ENCODE measurements around the gene PRELP.
"Not testable (repeated sequence)": the region's sequence is repeated elsewhere in the genome, so short reads cannot be mapped to it uniquely, and the experiment has no call there.

Gene PRELP

GRCh38 chr1:203443296-203443695 lies 32.3 kb upstream of the PRELP start:
- Histone ChIP-seq H3K36me3 (ENCODE audit: control insufficient read depth in 1 of 2, insufficient read depth in 2 of 2, low read length in 2 of 2) (no peaks in the 10 kb centered on the region), H3K27me3 (ENCODE audit: low read depth, low read length) (no peaks in the 10 kb centered on the region), H3K4me1 (ENCODE audit: control insufficient read depth in 1 of 2, insufficient read depth in 2 of 2, low read length in 2 of 2) (peaks cover 14 to 18% of the 10 kb centered on the region in 2 donors), H3K27ac (ENCODE audit: low read length) (no peak overlapping the region), H3K4me3 (ENCODE audit: low read depth in 1 of 2, low read length in 2 of 2) (no peak overlapping the region), H3K9me3 (ENCODE audit: control insufficient read depth in 1 of 2, low read length in 2 of 2) (peaks cover 0 to 5% of the 10 kb centered on the region in 2 donors)

DNA sequence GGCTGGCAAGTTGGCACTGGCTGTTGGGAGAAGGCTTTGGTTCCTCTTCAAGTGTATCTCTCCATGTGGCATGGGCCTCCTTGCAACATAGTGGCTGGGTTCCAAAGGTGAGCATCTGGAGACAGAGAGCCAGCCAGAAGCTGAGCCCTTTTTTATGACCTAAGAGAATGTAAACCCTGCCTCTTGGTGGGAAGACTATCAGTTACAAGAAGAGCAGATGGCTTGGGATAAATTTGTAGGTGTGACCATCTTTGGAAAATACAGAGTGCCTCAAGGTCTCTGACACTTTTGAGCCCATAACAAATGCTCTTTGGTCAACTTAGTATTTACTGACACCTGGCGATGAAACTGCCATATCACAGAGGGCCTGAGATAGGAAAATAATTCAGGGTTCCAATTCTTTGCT lies 31.4 kb upstream of the PRELP start:
- Histone ChIP-seq H3K4me1 (ENCODE audit: control insufficient read depth in 1 of 2, insufficient read depth in 2 of 2, low read length in 2 of 2) (peaks cover 14 to 17% of the 10 kb centered on the region in 2 donors), H3K27me3 (ENCODE audit: low read depth, low read length) (no peaks in the 10 kb centered on the region), H3K27ac (ENCODE audit: low read length) (no peak overlapping the region)

GRCh38 chr1:203447151-203447550 lies 28.5 kb upstream of the PRELP start:
- Histone ChIP-seq H3K27ac (ENCODE audit: low read length) (no peak overlapping the region), H3K27me3 (ENCODE audit: low read depth, low read length) (no peaks in the 10 kb centered on the region), H3K9me3 (ENCODE audit: control insufficient read depth in 1 of 2, low read length in 2 of 2) (peaks cover 0 to 5% of the 10 kb centered on the region in 2 donors), H3K4me3 (ENCODE audit: low read depth in 1 of 2, low read length in 2 of 2) (no peak overlapping the region), H3K36me3 (ENCODE audit: control insufficient read depth in 1 of 2, insufficient read depth in 2 of 2, low read length in 2 of 2) (no peaks in the 10 kb centered on the region), H3K4me1 (ENCODE audit: control insufficient read depth in 1 of 2, insufficient read depth in 2 of 2, low read length in 2 of 2) (peaks cover 0 to 3% of the 10 kb centered on the region in 2 donors)

More for the DNA sequence above, 31.4 kb upstream of the PRELP start:
- Histone ChIP-seq H3K9me3 (ENCODE audit: control insufficient read depth in 1 of 2, low read length in 2 of 2) (peaks cover 0 to 5% of the 10 kb centered on the region in 2 donors), H3K4me3 (ENCODE audit: low read depth in 1 of 2, low read length in 2 of 2) (no peak overlapping the region), H3K36me3 (ENCODE audit: control insufficient read depth in 1 of 2, insufficient read depth in 2 of 2, low read length in 2 of 2) (no peaks in the 10 kb centered on the region)

DNA sequence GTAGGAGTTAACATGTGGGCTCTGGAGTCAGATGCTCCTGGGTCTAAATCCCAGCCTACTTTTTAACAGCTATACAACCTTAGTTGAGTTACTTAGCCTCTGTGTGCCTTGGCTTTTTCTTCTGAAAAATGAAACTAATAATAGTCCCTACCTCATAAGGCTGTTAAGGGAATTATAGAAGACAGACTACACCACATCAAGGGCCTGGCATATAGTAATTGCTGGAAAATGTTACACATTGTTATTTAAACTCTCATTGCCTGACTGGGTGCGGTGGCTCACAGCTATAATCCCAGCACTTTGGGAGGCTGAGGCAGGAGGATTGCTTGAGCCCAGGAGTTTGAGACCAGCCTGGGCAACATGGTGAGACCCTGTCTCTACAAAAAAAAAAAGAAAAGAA lies 28.0 kb upstream of the PRELP start:
- H3K4me3 ChIP-seq (ENCODE audit: low read depth in 1 of 2, low read length in 2 of 2); H3K36me3 ChIP-seq (ENCODE audit: control insufficient read depth in 1 of 2, insufficient read depth in 2 of 2, low read length in 2 of 2); H3K27me3 ChIP-seq (ENCODE audit: low read depth, low read length); H3K4me1 ChIP-seq (ENCODE audit: control insufficient read depth in 1 of 2, insufficient read depth in 2 of 2, low read length in 2 of 2); H3K9me3 ChIP-seq (ENCODE audit: control insufficient read depth in 1 of 2, low read length in 2 of 2); H3K27ac ChIP-seq (ENCODE audit: low read length): not testable (repeated sequence)

DNA sequence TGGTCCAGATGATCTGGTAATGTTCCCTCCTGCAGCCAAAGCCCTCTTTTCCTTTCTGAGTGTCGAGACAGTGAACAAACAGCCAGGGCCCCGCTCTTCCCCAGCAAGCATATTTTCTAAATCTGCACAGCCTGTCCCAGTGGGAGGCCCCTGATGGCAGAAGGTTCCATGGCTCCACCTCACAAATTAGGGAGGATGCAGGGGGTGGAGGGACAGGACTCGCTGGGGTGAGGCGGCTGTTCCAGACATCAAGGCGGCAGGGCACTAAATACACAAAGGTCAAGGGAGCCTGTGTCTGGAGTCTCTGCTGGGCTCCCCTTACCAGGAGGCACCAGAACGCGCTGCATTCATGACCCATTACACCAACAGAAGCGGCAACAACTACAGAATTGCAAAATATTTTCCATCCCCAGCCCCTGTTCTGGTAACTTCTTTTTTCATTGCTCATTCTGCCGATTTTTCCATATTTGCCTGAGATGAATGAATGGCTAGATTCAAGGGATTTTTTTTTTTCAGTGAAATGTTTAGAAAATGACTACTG lies 27.0 kb upstream of the PRELP start:
- H3K27ac ChIP-seq (ENCODE audit: low read length) = no peak overlapping the region
- no peak overlapping the region for H3K4me3 ChIP-seq (ENCODE audit: low read depth in 1 of 2, low read length in 2 of 2)

GRCh38 chr1:203450001-203450400 lies 25.6 kb upstream of the PRELP start:
- peaks cover 0 to 5% of the 10 kb centered on the region in 2 donors for H3K9me3 ChIP-seq (ENCODE audit: control insufficient read depth in 1 of 2, low read length in 2 of 2)
- no peak overlapping the region for H3K27ac ChIP-seq (ENCODE audit: low read length)
- H3K4me3 ChIP-seq (ENCODE audit: low read depth in 1 of 2, low read length in 2 of 2) = no peak overlapping the region
- H3K27me3 ChIP-seq (ENCODE audit: low read depth, low read length) = no peaks in the 10 kb centered on the region
- H3K4me1 ChIP-seq (ENCODE audit: control insufficient read depth in 1 of 2, insufficient read depth in 2 of 2, low read length in 2 of 2) = peaks cover 0 to 3% of the 10 kb centered on the region in 2 donors
- H3K36me3 ChIP-seq (ENCODE audit: control insufficient read depth in 1 of 2, insufficient read depth in 2 of 2, low read length in 2 of 2) = no peaks in the 10 kb centered on the region

More for the DNA sequence above, 27.0 kb upstream of the PRELP start:
- Histone ChIP-seq H3K4me1 (ENCODE audit: control insufficient read depth in 1 of 2, insufficient read depth in 2 of 2, low read length in 2 of 2) (peaks cover 0 to 3% of the 10 kb centered on the region in 2 donors), H3K27me3 (ENCODE audit: low read depth, low read length) (no peaks in the 10 kb centered on the region), H3K9me3 (ENCODE audit: control insufficient read depth in 1 of 2, low read length in 2 of 2) (peaks cover 0 to 5% of the 10 kb centered on the region in 2 donors), H3K36me3 (ENCODE audit: control insufficient read depth in 1 of 2, insufficient read depth in 2 of 2, low read length in 2 of 2) (no peaks in the 10 kb centered on the region)

DNA sequence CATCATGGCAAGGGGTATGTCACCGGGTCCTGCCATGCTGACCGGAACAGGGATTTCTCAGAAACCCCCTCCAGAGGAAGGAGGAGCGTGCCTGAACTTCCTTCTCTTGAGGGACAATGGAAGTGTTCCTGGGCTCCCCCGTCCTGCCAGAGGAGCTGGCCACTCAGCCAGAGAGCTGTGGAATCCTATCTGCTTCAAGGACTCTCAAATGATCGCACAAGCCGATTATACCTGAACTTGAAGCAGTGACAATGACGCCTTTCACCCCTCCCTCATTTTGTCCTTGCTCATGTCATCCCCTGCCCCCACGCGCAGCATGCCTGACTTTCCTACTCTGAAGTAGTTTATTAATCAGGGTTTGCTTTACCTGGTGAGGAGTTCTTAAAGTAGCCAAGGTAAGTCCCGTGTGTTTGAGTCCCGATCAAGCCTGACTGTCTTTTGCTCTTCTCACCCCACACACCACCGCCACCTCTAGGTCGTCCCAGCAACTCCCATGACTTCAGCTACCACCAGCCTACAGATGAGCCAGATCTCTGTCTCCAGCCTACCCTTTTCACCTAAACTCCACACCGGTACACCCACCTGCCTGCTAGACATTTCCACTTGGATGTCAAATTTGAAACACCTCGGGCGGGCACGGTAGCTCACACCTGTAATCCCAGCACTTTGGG lies 25.0 kb upstream of the PRELP start:
- Histone ChIP-seq H3K27ac (ENCODE audit: low read length) (no peak overlapping the region), H3K9me3 (ENCODE audit: control insufficient read depth in 1 of 2, low read length in 2 of 2) (peaks cover 0 to 1% of the 10 kb centered on the region in 2 donors), H3K4me3 (ENCODE audit: low read depth in 1 of 2, low read length in 2 of 2) (no peak overlapping the region), H3K4me1 (ENCODE audit: control insufficient read depth in 1 of 2, insufficient read depth in 2 of 2, low read length in 2 of 2) (peaks cover 0 to 3% of the 10 kb centered on the region in 2 donors), H3K36me3 (ENCODE audit: control insufficient read depth in 1 of 2, insufficient read depth in 2 of 2, low read length in 2 of 2) (no peaks in the 10 kb centered on the region), H3K27me3 (ENCODE audit: low read depth, low read length) (no peaks in the 10 kb centered on the region)

DNA sequence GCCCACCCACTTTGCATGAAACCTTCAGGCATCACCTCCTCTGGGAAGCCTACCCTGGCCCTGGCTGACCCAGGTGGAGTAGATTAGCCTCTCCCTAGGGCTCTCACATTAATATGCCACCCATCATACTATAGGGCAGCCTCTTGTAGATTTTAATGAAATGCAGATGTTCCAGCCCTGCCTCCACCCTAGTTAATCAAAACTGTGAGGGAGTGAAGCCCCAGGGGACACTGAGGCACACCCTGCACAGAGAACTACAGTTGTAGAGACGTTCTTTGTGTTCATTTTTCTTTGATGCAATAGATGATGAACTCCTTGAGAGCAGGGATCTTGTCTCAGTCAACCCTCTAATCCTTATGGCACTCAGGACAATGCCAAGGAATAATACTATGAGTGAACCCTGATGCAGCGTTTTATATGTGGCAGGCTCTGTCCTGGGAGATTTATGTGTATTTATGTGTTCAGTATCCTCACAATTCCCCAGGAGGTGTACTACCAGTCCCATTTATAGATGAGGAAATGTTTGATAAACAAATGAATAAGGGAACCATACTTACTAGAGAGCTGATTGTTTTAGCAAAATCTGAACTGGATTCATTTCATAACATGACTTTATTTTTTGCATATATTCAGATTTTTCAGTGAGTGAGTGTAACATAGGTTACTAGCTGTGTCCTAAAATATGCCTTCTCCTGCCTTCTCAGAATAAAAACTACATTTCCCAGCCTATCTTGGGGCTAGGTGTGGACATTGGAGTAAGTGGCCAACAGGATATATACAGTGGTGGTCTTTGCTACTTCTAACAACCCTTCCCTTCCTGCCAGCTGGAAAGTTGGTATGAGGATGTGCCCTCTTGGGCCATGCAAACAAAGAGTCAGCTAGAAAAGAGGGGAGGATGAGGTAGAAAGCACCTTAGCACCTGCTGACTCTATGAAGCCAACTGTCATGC lies 23.5 kb upstream of the PRELP start:
- H3K4me3 ChIP-seq (ENCODE audit: low read depth in 1 of 2, low read length in 2 of 2) = no peak overlapping the region
- no peaks in the 10 kb centered on the region for H3K27me3 ChIP-seq (ENCODE audit: low read depth, low read length)
- no peaks in the 10 kb centered on the region for H3K36me3 ChIP-seq (ENCODE audit: control insufficient read depth in 1 of 2, insufficient read depth in 2 of 2, low read length in 2 of 2)
- H3K4me1 ChIP-seq (ENCODE audit: control insufficient read depth in 1 of 2, insufficient read depth in 2 of 2, low read length in 2 of 2) = peaks cover 0 to 3% of the 10 kb centered on the region in 2 donors
- no peaks in the 10 kb centered on the region for H3K9me3 ChIP-seq (ENCODE audit: control insufficient read depth in 1 of 2, low read length in 2 of 2)
- H3K27ac ChIP-seq (ENCODE audit: low read length) = no peak overlapping the region

DNA sequence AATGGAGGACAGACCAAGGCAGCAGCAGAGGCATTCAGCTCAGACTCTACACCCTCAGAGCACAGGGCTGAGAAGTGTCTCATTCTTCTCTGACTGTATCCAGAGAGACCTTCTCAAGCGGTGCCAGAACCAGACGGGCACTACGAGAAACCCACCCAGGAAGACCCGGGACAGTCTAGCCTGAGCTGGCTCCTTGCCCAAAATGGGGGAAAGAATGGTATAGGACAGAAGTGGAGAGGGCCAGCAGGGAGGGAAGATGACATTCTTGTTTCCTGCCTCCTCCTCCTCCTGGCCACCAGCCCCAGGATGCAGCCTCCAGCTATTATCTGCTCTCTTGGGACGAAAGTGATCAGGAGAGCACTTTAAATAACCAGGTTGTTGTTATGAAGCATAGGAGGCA lies 22.6 kb upstream of the PRELP start:
- no peaks in the 10 kb centered on the region for H3K9me3 ChIP-seq (ENCODE audit: control insufficient read depth in 1 of 2, low read length in 2 of 2)
- no peak overlapping the region for H3K4me3 ChIP-seq (ENCODE audit: low read depth in 1 of 2, low read length in 2 of 2)
- H3K4me1 ChIP-seq (ENCODE audit: control insufficient read depth in 1 of 2, insufficient read depth in 2 of 2, low read length in 2 of 2) = no peaks in the 10 kb centered on the region
- H3K36me3 ChIP-seq (ENCODE audit: control insufficient read depth in 1 of 2, insufficient read depth in 2 of 2, low read length in 2 of 2) = no peaks in the 10 kb centered on the region
- H3K27me3 ChIP-seq (ENCODE audit: low read depth, low read length) = no peaks in the 10 kb centered on the region
- no peak overlapping the region for H3K27ac ChIP-seq (ENCODE audit: low read length)

DNA sequence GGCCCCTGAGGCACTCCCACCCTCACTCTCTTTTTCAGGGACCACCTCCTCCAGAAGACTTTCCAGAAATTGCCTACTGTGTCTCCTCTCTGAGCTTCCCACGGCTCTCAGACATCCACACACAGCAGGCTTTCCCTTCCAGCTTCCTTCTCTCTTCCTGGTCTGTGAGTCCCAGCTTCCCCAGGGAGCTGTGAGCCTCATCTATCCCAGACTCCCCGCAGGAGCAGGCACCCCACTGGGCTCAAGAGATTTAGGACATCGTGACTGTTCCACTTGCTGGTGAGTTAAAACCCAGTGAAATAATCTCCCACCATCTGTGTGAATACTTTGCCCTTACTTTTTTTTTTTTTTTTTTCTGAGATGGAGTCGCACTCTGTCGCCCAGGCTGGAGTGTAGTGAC lies 22.0 kb upstream of the PRELP start:
- H3K9me3 ChIP-seq (ENCODE audit: control insufficient read depth in 1 of 2, low read length in 2 of 2) = no peaks in the 10 kb centered on the region

DNA sequence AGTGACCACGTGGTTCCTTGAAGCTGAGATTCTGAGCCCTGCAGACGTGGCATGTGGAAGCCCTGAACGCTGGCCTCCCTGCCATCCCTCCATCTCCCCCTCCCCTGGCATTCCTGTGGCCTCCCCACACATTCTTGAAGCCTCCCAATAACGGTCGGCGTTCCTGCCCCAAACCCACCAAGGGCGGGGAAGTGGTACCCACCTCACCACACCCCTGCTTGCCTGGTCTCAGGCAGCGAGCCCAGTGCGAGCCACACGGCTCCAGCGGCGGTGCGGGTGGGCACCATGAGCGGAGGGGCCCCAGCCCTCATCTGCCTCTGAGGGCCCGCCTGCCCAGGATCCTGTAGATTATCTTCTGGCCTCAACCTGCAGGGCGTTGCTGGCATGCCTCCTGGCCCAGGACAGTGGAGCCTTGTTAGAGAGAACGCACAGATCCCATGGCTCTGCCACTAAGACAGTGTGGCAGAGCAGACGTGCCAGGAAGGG lies 20.6 kb upstream of the PRELP start:
- H3K27ac ChIP-seq (ENCODE audit: low read length) = no peak overlapping the region
- H3K36me3 ChIP-seq (ENCODE audit: control insufficient read depth in 1 of 2, insufficient read depth in 2 of 2, low read length in 2 of 2) = no peaks in the 10 kb centered on the region
- H3K9me3 ChIP-seq (ENCODE audit: control insufficient read depth in 1 of 2, low read length in 2 of 2) = no peaks in the 10 kb centered on the region
- no peak overlapping the region for H3K4me3 ChIP-seq (ENCODE audit: low read depth in 1 of 2, low read length in 2 of 2)
- no peaks in the 10 kb centered on the region for H3K27me3 ChIP-seq (ENCODE audit: low read depth, low read length)
- no peaks in the 10 kb centered on the region for H3K4me1 ChIP-seq (ENCODE audit: control insufficient read depth in 1 of 2, insufficient read depth in 2 of 2, low read length in 2 of 2)

More for the DNA sequence above, 22.0 kb upstream of the PRELP start:
- no peaks in the 10 kb centered on the region for H3K36me3 ChIP-seq (ENCODE audit: control insufficient read depth in 1 of 2, insufficient read depth in 2 of 2, low read length in 2 of 2)
- H3K27ac ChIP-seq (ENCODE audit: low read length) = no peak overlapping the region
- no peaks in the 10 kb centered on the region for H3K4me1 ChIP-seq (ENCODE audit: control insufficient read depth in 1 of 2, insufficient read depth in 2 of 2, low read length in 2 of 2)
- no peak overlapping the region for H3K4me3 ChIP-seq (ENCODE audit: low read depth in 1 of 2, low read length in 2 of 2)
- no peaks in the 10 kb centered on the region for H3K27me3 ChIP-seq (ENCODE audit: low read depth, low read length)
